ENCODE measurements around the gene TRAF4. TPM values are rescaled to one million over a fixed set of nuclear protein-coding genes. Genes with fewer than 3 reads are reported as not detected.
"Not testable (repeated sequence)": the region's sequence is repeated elsewhere in the genome, so short reads cannot be mapped to it uniquely, and the experiment has no call there.

TRAF4 gene
- total RNA-seq, 2 experiments from 2014 or later = 44.9 to 45.1 TPM

DNA sequence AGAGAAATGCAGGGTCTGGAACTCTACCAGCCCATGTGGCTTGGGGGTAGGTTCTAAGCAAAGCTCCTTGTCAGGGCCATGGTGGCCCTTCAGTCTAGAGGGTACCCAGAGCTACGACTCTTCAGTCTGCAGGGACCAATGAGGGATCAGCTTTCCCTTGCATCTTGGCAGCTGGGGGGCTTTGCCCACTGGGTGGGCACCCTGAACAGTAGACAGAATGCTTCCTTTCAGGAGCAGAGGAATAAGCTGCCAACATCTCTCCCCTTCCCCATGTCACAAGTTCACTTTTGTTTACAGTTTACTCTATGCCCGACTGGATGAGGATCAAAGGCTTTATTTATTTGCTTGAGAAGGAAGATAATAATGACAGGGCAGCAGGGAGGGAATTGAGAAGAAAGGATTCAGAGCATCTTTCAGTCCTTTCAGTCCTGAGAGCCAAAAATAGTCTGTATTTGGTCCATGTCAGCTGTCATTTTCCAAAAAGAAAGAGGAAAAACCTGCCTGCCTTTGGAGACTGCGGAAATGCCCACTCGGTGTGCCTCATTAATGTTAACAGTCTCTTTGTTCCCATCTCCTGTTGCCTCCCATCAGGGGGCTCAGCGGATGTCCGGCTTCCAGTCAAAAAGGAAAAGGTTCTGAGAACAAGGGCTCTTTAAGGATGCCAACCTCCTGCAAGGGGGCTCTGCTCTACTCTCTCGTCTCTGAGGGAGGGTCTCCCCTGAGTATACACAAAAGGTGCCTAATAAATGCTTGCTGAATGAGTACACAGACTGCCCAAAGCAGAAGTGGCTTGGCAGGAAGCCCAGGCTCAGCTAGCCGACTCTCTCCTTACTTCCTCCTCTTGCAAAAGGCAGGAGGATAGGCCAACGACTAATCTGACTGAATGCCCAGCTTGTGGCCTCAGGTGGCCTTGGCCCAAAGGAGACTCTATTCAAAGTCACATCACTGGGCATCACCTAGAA lies 17.1 kb downstream of the TRAF4 start:
- Mint-ChIP-seq H3K27me3 (no peaks in the 10 kb centered on the region), H3K4me3 (no peak overlapping the region), H3K36me3 (ENCODE audit: low read depth) (peaks cover 24% of the 10 kb centered on the region), H3K4me1 (peaks cover 8% of the 10 kb centered on the region), H3K9me3 (no peaks in the 10 kb centered on the region), H3K27ac (no peak overlapping the region)
- POLR2A ChIA-PET = interaction anchor here (0.5 kb wide), 1 partner anchor 52 kb away, joined by 5 read pairs; no protein-coding TSS in a partner anchor
- CTCF ChIA-PET = interaction anchor here (0.7 to 7.8 kb wide), 5 partner anchors 10 to 34 kb away, joined by 3 to 67 read pairs (median 5); partner anchors contain the start of gene TLCD1
- no peak for DNase-seq

DNA sequence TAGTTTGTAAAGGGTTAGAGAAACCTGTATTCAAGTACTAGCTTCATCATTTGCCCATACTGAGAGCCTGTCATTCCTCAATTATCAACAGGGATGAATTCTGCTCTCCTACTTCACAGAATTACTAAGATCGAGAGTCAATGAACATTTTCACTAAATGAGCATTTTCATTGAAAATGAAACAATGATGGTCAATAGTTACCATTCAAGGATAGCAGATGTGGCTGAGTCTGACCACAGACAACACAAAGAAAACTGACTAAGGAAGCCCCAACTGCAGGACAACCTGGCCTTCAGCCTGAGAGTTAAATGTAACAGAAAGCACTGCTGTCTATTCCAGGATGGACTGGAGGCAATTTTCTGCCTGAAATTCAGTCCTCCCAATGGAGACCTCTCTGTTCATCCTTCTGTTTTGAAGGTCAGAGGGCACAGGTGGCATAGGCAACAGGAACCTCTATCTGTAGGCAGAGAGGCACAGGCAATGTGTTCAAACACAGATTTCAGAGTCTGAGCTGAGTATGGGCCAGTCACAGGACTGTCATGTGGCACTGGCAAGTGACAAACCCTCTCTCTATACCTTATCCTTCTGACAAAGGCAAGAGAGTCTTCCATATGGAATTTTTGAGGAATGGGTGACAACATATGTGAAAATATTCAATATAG lies 19.5 kb downstream of the TRAF4 start:
- ChIA-PET POLR2A (no interaction called here), CTCF (interaction anchor here (0.6 to 7.8 kb wide), 22 partner anchors 9 to 201 kb away, joined by 3 to 67 read pairs (median 5); partner anchors contain the start of genes RPL23A and TLCD1)
- H3K4me1 Mint-ChIP-seq = peaks cover 8% of the 10 kb centered on the region
- peaks cover 16% of the 10 kb centered on the region for H3K36me3 Mint-ChIP-seq (ENCODE audit: low read depth)
- no peaks in the 10 kb centered on the region for H3K9me3 Mint-ChIP-seq
- no peak overlapping the region for H3K4me3 Mint-ChIP-seq
- DNase-seq = no peak
- H3K27ac Mint-ChIP-seq = no peak overlapping the region
- H3K27me3 Mint-ChIP-seq = no peaks in the 10 kb centered on the region

DNA sequence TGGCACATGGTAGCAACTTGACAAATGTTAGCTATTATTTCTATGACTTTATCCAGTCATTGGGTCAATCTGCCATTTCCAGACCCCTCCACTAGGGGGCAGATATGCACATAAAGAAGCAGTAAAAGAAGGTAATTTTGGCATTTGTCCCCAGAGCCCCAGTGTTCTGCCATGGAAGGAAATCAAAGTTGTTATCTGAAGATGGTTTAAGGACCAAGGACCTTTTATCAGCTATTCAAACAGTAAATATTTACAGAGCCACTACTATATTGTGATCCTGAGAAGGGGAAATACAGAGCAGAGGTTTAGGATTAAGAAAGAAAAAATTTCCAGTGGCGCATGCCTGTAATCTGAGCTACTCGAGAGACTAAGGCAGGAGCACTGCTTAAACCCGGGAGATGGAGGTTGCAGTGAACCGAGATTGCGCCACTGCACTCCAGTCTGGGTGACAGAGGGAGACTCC lies 20.0 kb downstream of the TRAF4 start:
- Mint-ChIP-seq H3K4me1 (peaks cover 8% of the 10 kb centered on the region), H3K36me3 (ENCODE audit: low read depth) (peaks cover 14% of the 10 kb centered on the region), H3K27me3 (no peaks in the 10 kb centered on the region), H3K27ac (no peak overlapping the region), H3K4me3 (no peak overlapping the region), H3K9me3 (no peaks in the 10 kb centered on the region)
- ChIA-PET CTCF (interaction anchor here (0.8 to 7.8 kb wide), 25 partner anchors 9 to 230 kb away, joined by 3 to 67 read pairs (median 5); partner anchors contain the start of genes RPL23A, TLCD1 and TRAF4), POLR2A (no interaction called here)
- peak; percentile 86 for DNase-seq

DNA sequence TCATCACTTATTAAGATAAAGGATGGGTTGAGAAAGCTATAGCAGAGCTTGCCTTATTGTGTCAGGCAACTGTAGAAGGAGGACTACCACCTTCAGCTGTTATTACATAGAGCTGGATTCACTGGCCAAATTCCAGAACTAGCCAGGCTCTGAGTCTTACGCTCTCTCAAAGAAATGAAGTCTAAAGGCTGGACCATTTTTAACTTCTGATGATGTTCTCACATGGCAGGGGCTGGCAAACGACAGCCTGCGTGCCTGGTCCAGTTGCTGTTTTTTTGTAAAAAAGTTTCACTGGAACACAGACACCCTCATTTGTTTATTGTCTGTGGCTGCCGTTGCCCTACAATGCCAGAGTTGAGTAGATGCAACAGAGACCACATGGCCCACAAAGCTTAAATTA lies 21.2 kb downstream of the TRAF4 start:
- no peak for DNase-seq
- H3K27me3 Mint-ChIP-seq = no peaks in the 10 kb centered on the region
- no peak overlapping the region for H3K27ac Mint-ChIP-seq
- peaks cover 10% of the 10 kb centered on the region for H3K36me3 Mint-ChIP-seq (ENCODE audit: low read depth)
- no peak overlapping the region for H3K4me3 Mint-ChIP-seq
- no peaks in the 10 kb centered on the region for H3K9me3 Mint-ChIP-seq
- CTCF ChIA-PET = interaction anchor here (0.6 to 7.8 kb wide), 11 partner anchors 9 to 229 kb away, joined by 3 to 67 read pairs (median 5); partner anchors contain the start of gene TLCD1
- peaks cover 8% of the 10 kb centered on the region for H3K4me1 Mint-ChIP-seq
- POLR2A ChIA-PET = no interaction called here

DNA sequence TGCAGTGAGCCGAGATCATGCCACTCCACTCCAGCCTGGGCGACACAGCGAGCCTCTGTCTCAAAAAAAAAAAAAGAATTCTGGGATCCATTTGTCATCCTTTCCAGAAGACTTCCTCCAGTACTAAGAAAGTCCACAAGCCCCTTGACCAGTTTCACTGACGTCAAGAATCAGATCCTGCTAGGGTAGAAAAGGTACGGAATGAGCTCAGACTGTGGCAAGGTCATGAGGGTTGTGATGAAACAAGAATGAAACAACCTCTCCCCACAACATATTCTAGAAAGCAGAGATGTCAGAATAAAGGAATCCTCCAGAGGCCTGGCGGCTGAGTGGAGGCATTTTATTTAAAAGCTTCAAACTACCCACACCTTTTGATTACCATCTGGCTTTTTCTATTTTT lies 29.9 kb downstream of the TRAF4 start:
- Mint-ChIP-seq H3K9me3 (no peaks in the 10 kb centered on the region), H3K36me3 (ENCODE audit: low read depth) (peaks cover 11% of the 10 kb centered on the region), H3K4me3 (no peak overlapping the region), H3K4me1 (peaks cover 20% of the 10 kb centered on the region), H3K27ac (no peak overlapping the region), H3K27me3 (no peaks in the 10 kb centered on the region)
- ChIA-PET CTCF (interaction anchor here (0.6 to 3.2 kb wide), 9 partner anchors 9 to 272 kb away, joined by 3 to 16 read pairs (median 4); partner anchors contain the start of gene TLCD1), POLR2A (no interaction called here)
- DNase-seq = no peak

DNA sequence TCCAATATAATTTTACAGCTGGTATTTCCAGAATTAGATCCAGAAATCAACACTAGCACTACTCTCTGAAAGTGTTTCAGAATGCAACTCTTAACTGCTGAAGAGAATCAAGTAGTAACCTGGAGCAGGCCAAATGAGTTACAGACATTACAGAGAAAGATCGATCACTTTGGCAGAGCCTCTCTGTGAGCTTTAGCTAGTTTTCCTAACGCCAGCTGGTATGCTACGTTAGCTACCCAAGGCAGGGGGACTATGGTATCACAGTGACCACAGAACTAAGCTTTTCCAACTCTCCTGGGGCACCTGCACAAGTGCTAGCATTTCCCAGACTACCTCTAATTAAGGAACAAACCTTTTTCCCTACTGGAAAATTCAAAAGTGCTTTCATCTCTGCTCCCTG lies 30.4 kb downstream of the TRAF4 start:
- Mint-ChIP-seq H3K9me3 (no peaks in the 10 kb centered on the region), H3K4me3 (no peak overlapping the region), H3K4me1 (peaks cover 25% of the 10 kb centered on the region), H3K27me3 (no peaks in the 10 kb centered on the region), H3K36me3 (ENCODE audit: low read depth) (peaks cover 15% of the 10 kb centered on the region), H3K27ac (no peak overlapping the region)
- DNase-seq = no peak
- CTCF ChIA-PET = interaction anchor here (0.6 to 3.2 kb wide), 10 partner anchors 9 to 168 kb away, joined by 3 to 16 read pairs (median 4); partner anchors contain the start of gene TLCD1
- POLR2A ChIA-PET = no interaction called here

DNA sequence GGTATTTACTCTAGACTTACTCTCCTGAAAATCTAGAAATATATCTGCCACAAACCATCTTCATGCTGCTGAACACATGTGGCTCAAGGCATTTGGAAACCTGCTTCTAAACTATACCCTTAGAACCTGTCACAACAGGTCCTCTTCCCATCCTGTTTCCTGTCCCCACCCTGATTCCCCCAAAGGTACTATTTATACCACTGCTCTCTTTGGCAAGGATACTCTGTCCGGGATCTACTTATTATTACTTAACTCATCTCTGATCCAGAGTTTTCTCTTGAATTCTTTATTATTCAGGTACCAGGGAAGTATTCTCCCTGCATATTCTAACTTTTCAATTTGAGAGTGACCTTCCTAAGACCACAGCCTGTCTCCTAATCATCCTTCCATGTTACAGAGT lies 33.4 kb downstream of the TRAF4 start:
- ChIA-PET CTCF (interaction anchor here (0.6 kb wide), 1 partner anchor 172 kb away, joined by 3 read pairs; no protein-coding TSS in a partner anchor), POLR2A (no interaction called here)
- H3K4me1 Mint-ChIP-seq = peaks cover 27% of the 10 kb centered on the region
- no peak for DNase-seq
- H3K27me3 Mint-ChIP-seq = no peaks in the 10 kb centered on the region
- H3K4me3 Mint-ChIP-seq = no peak overlapping the region
- H3K36me3 Mint-ChIP-seq (ENCODE audit: low read depth) = peaks cover 19% of the 10 kb centered on the region
- H3K9me3 Mint-ChIP-seq = no peaks in the 10 kb centered on the region
- peak overlapping the region; percentile 25 for H3K27ac Mint-ChIP-seq

DNA sequence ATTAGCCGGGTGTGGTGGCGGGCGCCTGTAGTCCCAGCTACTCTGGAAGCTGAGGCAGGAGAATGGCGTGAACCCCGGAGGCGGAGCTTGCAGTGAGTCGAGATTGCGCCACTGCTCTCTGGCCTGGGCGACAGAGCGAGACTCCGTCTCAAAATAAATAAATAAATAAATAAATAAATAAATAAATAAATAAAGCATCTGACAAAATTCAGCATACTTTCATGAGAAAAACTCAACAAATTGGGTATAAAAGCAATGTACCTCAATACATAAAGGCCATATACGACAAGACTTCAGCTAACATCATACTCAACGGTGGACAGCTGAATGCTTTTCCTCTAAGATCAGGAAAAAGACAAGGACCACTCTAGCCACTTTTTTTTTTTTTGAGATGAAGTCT lies 35.8 kb downstream of the TRAF4 start:
- CTCF ChIA-PET, DNase-seq, H3K27me3 Mint-ChIP-seq, H3K9me3 Mint-ChIP-seq, POLR2A ChIA-PET, H3K27ac Mint-ChIP-seq, H3K4me3 Mint-ChIP-seq: not testable (repeated sequence)
- peaks cover 27% of the 10 kb centered on the region for H3K4me1 Mint-ChIP-seq
- peaks cover 14% of the 10 kb centered on the region for H3K36me3 Mint-ChIP-seq (ENCODE audit: low read depth)

DNA sequence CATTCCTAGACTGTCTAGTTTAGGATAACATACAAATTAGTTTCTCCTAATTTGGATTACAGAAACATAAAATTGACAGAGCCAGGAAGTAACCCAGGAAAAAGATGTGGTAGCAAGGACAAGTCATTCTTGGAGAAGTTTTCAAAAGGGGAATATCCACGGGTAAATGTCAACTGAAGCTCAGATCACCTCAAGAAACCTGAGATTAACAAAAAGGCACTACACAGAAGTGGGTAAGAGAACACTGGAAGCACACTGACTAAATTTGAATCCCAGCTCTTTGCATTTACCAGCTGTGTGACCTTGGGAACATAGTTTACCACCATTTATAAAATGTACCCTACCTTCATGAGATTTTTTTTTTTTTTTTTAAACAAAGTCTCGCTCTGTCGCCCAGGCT lies 39.4 kb downstream of the TRAF4 start:
- ChIA-PET POLR2A (no interaction called here), CTCF (interaction anchor here (0.6 to 1.5 kb wide), 4 partner anchors 19 to 334 kb away, joined by 3 to 4 read pairs (median 4); no protein-coding TSS in a partner anchor)
- no peak for DNase-seq
- H3K4me3 Mint-ChIP-seq = no peak overlapping the region
- H3K27ac Mint-ChIP-seq = no peak overlapping the region
- no peaks in the 10 kb centered on the region for H3K27me3 Mint-ChIP-seq
- H3K36me3 Mint-ChIP-seq (ENCODE audit: low read depth) = peaks cover 11% of the 10 kb centered on the region
- no peaks in the 10 kb centered on the region for H3K9me3 Mint-ChIP-seq
- H3K4me1 Mint-ChIP-seq = peaks cover 12% of the 10 kb centered on the region

DNA sequence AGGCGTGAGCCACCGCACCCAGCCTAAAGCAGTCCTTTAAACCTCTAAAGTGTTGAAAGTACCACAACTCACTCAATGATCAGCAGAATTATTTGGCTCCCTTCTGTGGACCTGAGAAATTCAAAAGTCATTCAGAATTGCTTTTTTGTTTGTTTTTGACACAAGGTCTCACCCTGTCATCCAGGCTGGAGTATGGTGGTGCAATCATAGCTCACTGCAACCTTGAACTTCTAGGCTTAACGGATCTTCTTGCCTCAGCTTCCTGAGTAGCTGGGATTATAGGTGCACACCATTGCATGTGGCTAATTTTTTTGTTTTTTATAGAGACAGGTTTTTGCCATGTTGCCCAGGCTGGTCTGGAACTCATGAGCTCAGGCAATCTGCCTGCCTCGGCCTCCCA lies 44.3 kb downstream of the TRAF4 start:
- peaks cover 14% of the 10 kb centered on the region for H3K4me1 Mint-ChIP-seq
- peaks cover 4% of the 10 kb centered on the region for H3K36me3 Mint-ChIP-seq (ENCODE audit: low read depth)
- no peak for DNase-seq
- H3K9me3 Mint-ChIP-seq = no peaks in the 10 kb centered on the region
- H3K4me3 Mint-ChIP-seq = no peak overlapping the region
- no peaks in the 10 kb centered on the region for H3K27me3 Mint-ChIP-seq
- ChIA-PET POLR2A (no interaction called here), CTCF (interaction anchor here (0.6 to 1.0 kb wide), 2 partner anchors 34 to 132 kb away, joined by 3 to 4 read pairs; no protein-coding TSS in a partner anchor)
- H3K27ac Mint-ChIP-seq = no peak overlapping the region

DNA sequence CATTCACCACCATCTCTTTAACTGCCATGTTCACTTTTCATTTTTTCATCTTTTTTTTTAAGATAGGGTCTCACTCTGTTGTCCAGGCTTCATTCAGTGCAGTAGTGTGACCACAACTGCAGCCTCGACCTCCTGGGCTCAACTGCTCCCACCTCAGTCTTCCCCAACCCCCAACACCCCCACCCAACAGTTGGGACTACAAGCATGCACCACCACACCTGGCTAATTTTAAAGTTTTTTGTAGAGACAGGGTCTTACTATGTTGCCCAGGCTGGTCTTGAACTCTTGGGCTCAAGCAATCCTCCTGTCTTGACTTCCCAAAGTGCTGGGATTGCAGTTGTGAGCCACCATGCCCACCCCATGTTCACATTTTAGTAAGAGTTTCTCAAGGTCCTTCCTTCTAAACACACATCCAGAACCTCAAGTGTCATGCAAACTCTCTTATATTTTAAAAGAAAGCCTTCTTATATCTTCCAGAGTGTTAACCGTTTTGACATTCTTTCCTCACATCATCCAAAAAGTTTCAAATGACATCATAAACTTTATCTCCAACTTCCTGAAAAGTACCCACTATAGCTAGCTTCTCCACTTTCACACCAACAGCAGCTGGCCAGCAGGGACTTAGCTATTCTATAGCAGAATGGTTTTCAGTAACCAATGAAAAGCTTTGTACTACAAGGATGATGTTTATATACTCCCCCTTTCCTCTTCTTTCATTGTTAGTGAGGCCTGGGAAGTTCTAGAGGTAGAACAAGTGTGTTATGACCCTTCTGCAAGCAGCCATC lies 49.3 kb downstream of the TRAF4 start:
- POLR2A ChIA-PET = interaction anchor here (0.7 kb wide), 1 partner anchor 44 kb away, joined by 10 read pairs; no protein-coding TSS in a partner anchor

More for the DNA sequence above, 49.3 kb downstream of the TRAF4 start:
- Mint-ChIP-seq H3K4me1 (peaks cover 18% of the 10 kb centered on the region), H3K27ac (no peak overlapping the region), H3K27me3 (no peaks in the 10 kb centered on the region), H3K36me3 (ENCODE audit: low read depth) (peaks cover 4% of the 10 kb centered on the region), H3K4me3 (no peak overlapping the region), H3K9me3 (no peaks in the 10 kb centered on the region)
- CTCF ChIA-PET = interaction anchor here (0.6 to 1.4 kb wide), 3 partner anchors 8 to 66 kb away, joined by 3 to 4 read pairs (median 3); no protein-coding TSS in a partner anchor
- no peak for DNase-seq
